PC-3 (cell line): ENCODE results near the gene TMEM238L.

Source experiments
- CTCF ChIP-seq: fragments of 300-600 bp; sonication (generic); conservative IDR thresholded peaks from 2 replicates; pipeline ENCODE4 v1.5.1; 2017; ENCODE audit warnings: antibody characterized with exemption, low read depth, mild to moderate bottlenecking, low read length
- EZH2phosphoT487 ChIP-seq: fragments of 300-600 bp; sonication (generic); IDR thresholded peaks from 2 replicates; pipeline ENCODE4 v1.6.1; 2018; ENCODE audit warnings: mild to moderate bottlenecking, antibody characterized with exemption, low read length, borderline replicate concordance

- TF ChIP-seq CTCF (no peak), EZH2phosphoT487 (no peak)
Observed at GRCh38 chr17:10775740-10776356, 28.1 kb downstream of the TMEM238L start.
